Lower lobe of right lung (tissue), 2 donors: Measurements from ENCODE around the gene CYTH1. TPM values are rescaled to one million over a fixed set of nuclear protein-coding genes. Genes with fewer than 3 reads are reported as not detected.

Experiments
- ATAC-seq, 2 donors: fragments of 200-7000 bp; cut with Tn5 transposase; one replicate each; pipeline ENCODE4 v1.9.1; 2020 to 2022; ENCODE audit warnings: mild to moderate bottlenecking in 2 of 2, moderate library complexity in 2 of 2
- DNase-seq: peaks from one replicate; pipeline ENCODE4 v3.0.0-alpha.2; 2020
- H3K27ac ChIP-seq: fragments of 200-600 bp; one replicate; pipeline ENCODE4 v1.8.0; 2022
- H3K27me3 ChIP-seq: fragments of 200-600 bp; one replicate; pipeline ENCODE4 v1.8.0; 2022; ENCODE audit warnings: low read depth
- H3K36me3 ChIP-seq: fragments of 200-600 bp; one replicate; pipeline ENCODE4 v1.8.0; 2022; ENCODE audit warnings: mild to moderate bottlenecking
- H3K4me1 ChIP-seq: fragments of 200-600 bp; one replicate; pipeline ENCODE4 v1.8.0; 2022
- H3K4me3 ChIP-seq: fragments of 200-600 bp; one replicate; pipeline ENCODE4 v1.8.0; 2022; ENCODE audit warnings: mild to moderate bottlenecking
- H3K9me3 ChIP-seq: fragments of 200-600 bp; one replicate; pipeline ENCODE4 v1.8.0; 2022
- intact Hi-C: fragments of 100-400 bp; cut with DNase I; formaldehyde crosslinking; loops from one replicate; pipeline ENCODE4 v1.11.0; 2022
- total RNA-seq: library from RNA; stranded (reverse); fragmentation: NEBNext Ultra II Directional; extraction: Animal tissue kit (Norgen Biotek cat#: 25700); gene quantifications from one replicate; pipeline ENCODE4 v1.2.1, GENCODE V29; 2021
- TF ChIP-seq, protein P1 (sequence below): fragments of 200-600 bp; IDR thresholded peaks from one replicate; pipeline ENCODE4 v1.8.0; 2022; ENCODE audit warnings: antibody characterized with exemption, mild to moderate bottlenecking
- donor health status: DM: no; HTN: yes; CAD: no; lungs with severe emphysema.

Gene CYTH1
- total RNA-seq, 1 donor from 2014 or later: 110 TPM

DNA sequence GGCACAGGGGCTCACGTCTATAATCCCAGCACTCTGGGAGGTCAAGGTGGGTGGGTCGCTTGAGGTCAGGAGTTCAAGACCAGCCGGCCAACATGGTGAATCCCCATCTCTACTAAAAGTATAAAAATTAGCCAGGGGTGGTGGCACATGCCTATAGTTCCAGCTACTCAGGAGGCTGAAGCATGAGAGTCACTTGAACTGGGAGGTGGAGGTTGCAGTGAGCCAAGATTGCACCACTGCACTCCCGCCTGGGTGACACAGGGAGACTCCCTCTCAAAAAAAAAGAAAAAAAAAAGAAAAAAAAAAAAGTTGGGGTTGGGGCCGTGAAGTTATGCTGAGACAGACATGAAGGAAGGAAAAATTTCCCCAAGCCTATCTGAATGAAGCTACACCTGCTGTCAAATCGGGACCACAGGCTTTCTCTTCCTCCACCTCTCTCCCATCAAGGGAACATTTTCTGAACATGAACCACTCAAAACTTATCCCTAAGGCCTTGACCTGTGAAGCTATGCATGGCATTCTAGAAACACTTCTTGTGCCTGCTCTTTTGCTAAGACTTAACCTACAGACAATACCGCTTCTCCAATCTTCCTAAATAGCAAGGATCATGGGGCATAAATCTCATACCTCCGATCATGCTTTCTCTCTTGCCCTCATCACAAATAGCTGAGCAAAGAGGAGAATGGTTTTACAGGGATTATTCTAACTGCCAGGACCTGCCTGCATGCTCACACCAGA lies 88.6 kb downstream of the CYTH1 start:
- TF ChIP-seq, protein P1, sequence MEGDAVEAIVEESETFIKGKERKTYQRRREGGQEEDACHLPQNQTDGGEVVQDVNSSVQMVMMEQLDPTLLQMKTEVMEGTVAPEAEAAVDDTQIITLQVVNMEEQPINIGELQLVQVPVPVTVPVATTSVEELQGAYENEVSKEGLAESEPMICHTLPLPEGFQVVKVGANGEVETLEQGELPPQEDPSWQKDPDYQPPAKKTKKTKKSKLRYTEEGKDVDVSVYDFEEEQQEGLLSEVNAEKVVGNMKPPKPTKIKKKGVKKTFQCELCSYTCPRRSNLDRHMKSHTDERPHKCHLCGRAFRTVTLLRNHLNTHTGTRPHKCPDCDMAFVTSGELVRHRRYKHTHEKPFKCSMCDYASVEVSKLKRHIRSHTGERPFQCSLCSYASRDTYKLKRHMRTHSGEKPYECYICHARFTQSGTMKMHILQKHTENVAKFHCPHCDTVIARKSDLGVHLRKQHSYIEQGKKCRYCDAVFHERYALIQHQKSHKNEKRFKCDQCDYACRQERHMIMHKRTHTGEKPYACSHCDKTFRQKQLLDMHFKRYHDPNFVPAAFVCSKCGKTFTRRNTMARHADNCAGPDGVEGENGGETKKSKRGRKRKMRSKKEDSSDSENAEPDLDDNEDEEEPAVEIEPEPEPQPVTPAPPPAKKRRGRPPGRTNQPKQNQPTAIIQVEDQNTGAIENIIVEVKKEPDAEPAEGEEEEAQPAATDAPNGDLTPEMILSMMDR: no peak
- peaks cover 6% of the 10 kb centered on the region for H3K4me1 ChIP-seq
- peak; percentile 61 to 82 for ATAC-seq
- no peaks in the 10 kb centered on the region for H3K9me3 ChIP-seq
- H3K4me3 ChIP-seq: no peak overlapping the region
- peaks cover 88% of the 10 kb centered on the region for H3K36me3 ChIP-seq
- intact Hi-C loops: no loop called here
- peak overlapping the region; percentile 56 for H3K27ac ChIP-seq
- H3K27me3 ChIP-seq: no peaks in the 10 kb centered on the region
- no peak for DNase-seq

DNA sequence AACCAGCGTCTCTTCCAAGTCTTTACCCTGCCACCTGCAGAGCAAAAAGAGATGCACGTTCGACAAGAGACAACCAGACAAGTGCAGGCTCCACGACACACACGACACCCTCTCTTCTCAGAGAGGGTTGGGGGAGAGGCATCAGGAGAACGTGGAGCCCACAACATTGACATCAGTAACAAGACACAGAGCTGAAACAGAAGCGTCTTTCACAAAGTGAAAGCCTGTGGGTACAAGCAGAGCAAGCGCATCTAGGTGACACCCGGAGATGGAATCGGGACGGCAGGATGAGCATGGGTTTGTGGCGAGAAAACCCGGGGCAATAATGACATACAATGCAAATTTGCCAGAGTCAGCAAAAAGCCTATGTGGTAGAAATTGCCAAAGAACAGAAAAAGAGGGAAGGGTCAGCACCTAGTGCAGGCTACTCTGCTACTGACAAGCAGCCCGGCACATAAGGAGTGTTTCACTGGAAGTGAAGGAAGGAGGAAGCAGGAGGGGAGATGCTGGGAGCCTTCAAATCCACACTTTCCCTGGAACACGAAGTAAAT lies 89.5 kb downstream of the CYTH1 start:
- no peak overlapping the region for H3K4me3 ChIP-seq
- DNase-seq: no peak
- H3K9me3 ChIP-seq: no peaks in the 10 kb centered on the region
- TF ChIP-seq, protein P1: no peak
- ATAC-seq: no peak
- H3K27ac ChIP-seq: no peak overlapping the region
- peaks cover 88% of the 10 kb centered on the region for H3K36me3 ChIP-seq
- H3K27me3 ChIP-seq: no peaks in the 10 kb centered on the region
- intact Hi-C loops: no loop called here
- H3K4me1 ChIP-seq: peaks cover 6% of the 10 kb centered on the region

DNA sequence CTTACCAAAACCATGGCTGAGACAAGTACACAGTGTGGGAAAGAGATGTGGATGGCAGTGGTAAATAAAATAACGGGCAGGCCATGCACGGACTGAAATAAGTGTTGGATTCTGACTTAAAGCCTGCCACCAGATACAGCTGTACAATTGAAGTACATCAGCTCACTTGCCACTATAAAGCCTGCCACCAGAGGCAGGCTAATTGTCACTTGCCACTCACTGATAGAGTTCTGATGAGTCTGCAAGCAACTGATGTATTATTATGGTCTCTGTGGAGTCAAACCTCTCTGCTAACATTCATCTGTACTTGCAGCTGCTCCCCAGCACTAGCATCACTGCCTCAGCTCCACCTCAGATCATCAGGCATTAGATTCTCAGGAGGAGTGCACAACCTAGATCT lies 93.0 kb downstream of the CYTH1 start:
- H3K36me3 ChIP-seq: peaks cover 85% of the 10 kb centered on the region
- DNase-seq: no peak
- H3K27ac ChIP-seq: no peak overlapping the region
- intact Hi-C loops: no loop called here
- ATAC-seq: no peak
- no peaks in the 10 kb centered on the region for H3K27me3 ChIP-seq
- TF ChIP-seq, protein P1: no peak
- H3K9me3 ChIP-seq: no peaks in the 10 kb centered on the region
- H3K4me1 ChIP-seq: peaks cover 4% of the 10 kb centered on the region
- no peak overlapping the region for H3K4me3 ChIP-seq

DNA sequence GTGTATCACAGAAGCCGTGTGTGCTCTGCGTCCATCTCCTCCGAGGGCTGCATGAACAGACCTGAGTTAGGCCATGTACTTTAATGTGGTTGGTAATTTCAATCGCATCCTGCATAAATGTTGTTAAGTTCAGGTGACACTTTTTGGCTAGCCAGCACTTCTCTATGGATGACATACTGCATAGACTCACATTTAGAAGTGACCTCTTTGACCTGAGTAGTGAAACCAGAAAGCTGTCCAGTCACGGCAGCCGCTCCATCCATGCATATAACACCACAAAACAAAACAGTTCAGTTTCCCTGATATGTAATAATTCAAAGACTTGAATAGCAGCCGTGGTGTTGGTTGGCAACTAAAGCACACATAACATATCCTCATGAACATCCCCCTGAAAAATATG lies 94.1 kb downstream of the CYTH1 start:
- intact Hi-C loops: no loop called here
- H3K4me3 ChIP-seq: no peak overlapping the region
- DNase-seq (no peak), ATAC-seq (no peak)
- H3K9me3 ChIP-seq: no peaks in the 10 kb centered on the region
- no peak overlapping the region for H3K27ac ChIP-seq
- TF ChIP-seq, protein P1: no peak
- H3K4me1 ChIP-seq: no peaks in the 10 kb centered on the region
- no peaks in the 10 kb centered on the region for H3K27me3 ChIP-seq
- H3K36me3 ChIP-seq: peaks cover 86% of the 10 kb centered on the region

DNA sequence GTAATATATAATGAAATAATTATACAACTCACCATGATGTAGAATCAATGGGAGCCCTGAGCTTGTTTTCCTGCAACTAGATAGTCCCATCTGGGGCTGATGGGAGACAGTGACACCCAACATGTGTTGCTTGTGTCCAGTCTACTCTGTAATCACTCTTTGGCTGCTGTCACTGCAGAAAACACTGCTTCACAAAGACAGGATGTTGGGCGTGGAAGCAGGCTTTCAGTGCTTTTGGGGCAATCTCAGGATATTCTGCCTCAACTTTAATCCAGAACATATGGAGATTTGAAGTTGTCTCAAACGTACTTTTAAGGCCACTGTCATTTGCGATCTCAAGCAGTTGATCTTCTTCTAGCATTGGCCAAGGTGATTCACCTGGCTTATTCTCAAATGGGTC lies 94.9 kb downstream of the CYTH1 start:
- no peak overlapping the region for H3K4me3 ChIP-seq
- no peak for DNase-seq
- TF ChIP-seq, protein P1: no peak
- no peaks in the 10 kb centered on the region for H3K27me3 ChIP-seq
- intact Hi-C loops: no loop called here
- H3K9me3 ChIP-seq: no peaks in the 10 kb centered on the region
- peaks cover 83% of the 10 kb centered on the region for H3K36me3 ChIP-seq
- ATAC-seq: no peak
- no peak overlapping the region for H3K27ac ChIP-seq
- H3K4me1 ChIP-seq: no peaks in the 10 kb centered on the region
